HEK293T (cell line): ENCODE data around the gene PDE6C.

Experiments used
- ARNT ChIP-seq: fragments of 450-650 bp; IDR thresholded peaks from 2 replicates; pipeline ENCODE4 v1.6.1; 2017; ENCODE audit warnings: mild to moderate bottlenecking
- BHLHE40 ChIP-seq: fragments of 450-650 bp; IDR thresholded peaks from 2 replicates; pipeline ENCODE4 v1.6.1; 2016; ENCODE audit warnings: mild to moderate bottlenecking, moderate library complexity, borderline replicate concordance
- ELF4 ChIP-seq: fragments of 450-650 bp; IDR thresholded peaks from 2 replicates; pipeline ENCODE4 v1.6.1; 2017; ENCODE audit warnings: antibody characterized with exemption
- FOXA1 ChIP-seq: fragments of 450-650 bp; IDR thresholded peaks from 2 replicates; pipeline ENCODE4 v1.6.1; 2016; ENCODE audit warnings: mild to moderate bottlenecking
- FOXM1 ChIP-seq: fragments of 450-650 bp; IDR thresholded peaks from 2 replicates; pipeline ENCODE4 v1.6.1; 2017; ENCODE audit warnings: mild to moderate bottlenecking, borderline replicate concordance
- LEF1 ChIP-seq: fragments of 450-650 bp; IDR thresholded peaks from 2 replicates; pipeline ENCODE4 v1.6.1; 2017; ENCODE audit warnings: mild to moderate bottlenecking, borderline replicate concordance
- NFRKB ChIP-seq: fragments of 450-650 bp; IDR thresholded peaks from 2 replicates; pipeline ENCODE4 v1.6.1; 2016; ENCODE audit warnings: mild to moderate bottlenecking, moderate library complexity
- SP1 ChIP-seq: fragments of 450-650 bp; IDR thresholded peaks from 2 replicates; pipeline ENCODE4 v1.6.1; 2017
- SUZ12 ChIP-seq: fragments of 450-650 bp; IDR thresholded peaks from 2 replicates; pipeline ENCODE4 v1.6.1; 2016; ENCODE audit warnings: mild to moderate bottlenecking
- TARDBP ChIP-seq: fragments of 450-650 bp; IDR thresholded peaks from 2 replicates; pipeline ENCODE4 v1.6.1; 2016
- ZNF384 ChIP-seq: fragments of 450-650 bp; IDR thresholded peaks from 2 replicates; pipeline ENCODE4 v1.6.1; 2016
- TF ChIP-seq, protein P1 (sequence below): fragments of 450-650 bp; IDR thresholded peaks from 2 replicates; pipeline ENCODE4 v1.6.1; 2016

- TF ChIP-seq TARDBP = no peak
- no peak for TF ChIP-seq SP1
- no peak for TF ChIP-seq FOXM1
- TF ChIP-seq LEF1 = no peak
- no peak for TF ChIP-seq ZNF384
- TF ChIP-seq ELF4 = no peak
- no peak for TF ChIP-seq BHLHE40
- no peak for TF ChIP-seq FOXA1
- TF ChIP-seq SUZ12 = no peak
- TF ChIP-seq, protein P1, sequence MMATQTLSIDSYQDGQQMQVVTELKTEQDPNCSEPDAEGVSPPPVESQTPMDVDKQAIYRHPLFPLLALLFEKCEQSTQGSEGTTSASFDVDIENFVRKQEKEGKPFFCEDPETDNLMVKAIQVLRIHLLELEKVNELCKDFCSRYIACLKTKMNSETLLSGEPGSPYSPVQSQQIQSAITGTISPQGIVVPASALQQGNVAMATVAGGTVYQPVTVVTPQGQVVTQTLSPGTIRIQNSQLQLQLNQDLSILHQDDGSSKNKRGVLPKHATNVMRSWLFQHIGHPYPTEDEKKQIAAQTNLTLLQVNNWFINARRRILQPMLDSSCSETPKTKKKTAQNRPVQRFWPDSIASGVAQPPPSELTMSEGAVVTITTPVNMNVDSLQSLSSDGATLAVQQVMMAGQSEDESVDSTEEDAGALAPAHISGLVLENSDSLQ = no peak
- no peak for TF ChIP-seq ARNT
- TF ChIP-seq NFRKB = no peak
Measured at GRCh38 chr10:93604146-93604545, 8.2 kb upstream of the PDE6C start.
